HepG2 (cell line): Measurements from ENCODE around the gene HDAC3. TPM values are rescaled to one million over a fixed set of nuclear protein-coding genes. Genes with fewer than 3 reads are reported as not detected.

Source experiments
- ATAC-seq: fragments of 200-7000 bp; cut with Tn5 transposase; 3 replicates; pipeline ENCODE4 v1.9.1; 2020; ENCODE audit warnings: mild to moderate bottlenecking, moderate library complexity
- BruUV-seq: library from RNA; stranded (reverse); fragments of 400-500 nt; replicated peaks from 2 replicates; lab custom pipeline; 2021; lab: Mats Ljungman, UMichigan
- CTCF ChIA-PET: fragments of 300-600 bp; formaldehyde crosslinking; extraction: SDS; loops from one replicate; lab custom pipeline; 2021; ENCODE audit warnings: low total read pairs, inconsistent platforms, low intra/inter-chr PET ratio; lab: Yijun Ruan, JAX
- POLR2A ChIA-PET: fragments of 350-600 bp; sonication (Branson Sonifier 250); formaldehyde crosslinking; loops from one replicate; lab custom pipeline; 2020; ENCODE audit warnings: antibody characterized with exemption, inconsistent platforms; lab: Yijun Ruan, JAX
- DNase-seq: peaks from one replicate; pipeline ENCODE4 v3.0.0-alpha.2; 2015; ENCODE audit warnings: low spot score
- FAIRE-seq: peaks from 3 replicates; lab custom pipeline; 2011; peaks lifted over from hg19 to GRCh38; lab: Jason Lieb, UNC
- H2AFZ ChIP-seq: one replicate; pipeline ENCODE4 v1.6.1; 2011; ENCODE audit warnings: low read length, inconsistent platforms
- H3K27ac ChIP-seq: fragments of 300-600 bp; 3 replicates; pipeline ENCODE4 v1.8.0; 2011; ENCODE audit warnings: mixed run types, mild to moderate bottlenecking, mixed read lengths, low read length, inconsistent platforms; ENCODE audit not compliant: insufficient read depth; ENCODE audit errors: extremely low read length
- H3K27me3 ChIP-seq, 2 experiments: fragments of 200-600 bp in 1 of 2; 2 replicates in 1 of 2; 3 replicates in 1 of 2; pipeline versions ENCODE4 v1.6.0 to v1.8.0; 2011; ENCODE audit warnings: low read length in 2 of 2, mild to moderate bottlenecking in 2 of 2, moderate library complexity in 2 of 2, inconsistent platforms in 1 of 2; ENCODE audit not compliant: insufficient read depth in 2 of 2, control insufficient read depth in 1 of 2
- H3K36me3 ChIP-seq, 2 experiments: fragments of 200-600 bp in 1 of 2; replicated peaks in 1 of 2; 2 replicates in 1 of 2; 3 replicates in 1 of 2; pipeline versions ENCODE4 v1.5.1 to v1.8.0; 2011; ENCODE audit warnings: low read length in 2 of 2, inconsistent platforms in 1 of 2; ENCODE audit not compliant: insufficient read depth in 2 of 2, control insufficient read depth in 1 of 2
- H3K4me1 ChIP-seq: 2 replicates; pipeline ENCODE4 v1.5.1; 2012; ENCODE audit warnings: low read length, inconsistent platforms; ENCODE audit not compliant: insufficient read depth
- H3K4me2 ChIP-seq: 2 replicates; pipeline ENCODE4 v1.6.0; 2011; ENCODE audit warnings: low read depth, low read length, inconsistent platforms
- H3K4me3 ChIP-seq, 3 experiments: fragments of 200-600 bp in 1 of 3; sonication (generic), shearing (Covaris generic) in 1 of 3; replicated peaks in 1 of 3; 2 replicates each; pipeline ENCODE4 v1.5.1; 2011 to 2016; ENCODE audit warnings: low read length in 3 of 3, inconsistent platforms in 2 of 3, low read depth in 2 of 3, mild to moderate bottlenecking in 2 of 3, control low read depth in 1 of 3, mixed read lengths in 1 of 3; ENCODE audit not compliant: insufficient read depth in 1 of 3
- H3K79me2 ChIP-seq: one replicate; pipeline ENCODE4 v1.6.1; 2011; ENCODE audit warnings: low read length, inconsistent platforms; ENCODE audit not compliant: insufficient read depth
- H3K9ac ChIP-seq: 2 replicates; pipeline ENCODE4 v1.6.0; 2011; ENCODE audit warnings: mild to moderate bottlenecking, low read depth, low read length, inconsistent platforms; ENCODE audit not compliant: insufficient read depth
- H3K9me3 ChIP-seq: 2 replicates; pipeline ENCODE4 v1.5.1; 2012; ENCODE audit warnings: mild to moderate bottlenecking, low read length
- H4K20me1 ChIP-seq: 2 replicates; pipeline ENCODE4 v1.6.0; 2011; ENCODE audit warnings: inconsistent platforms, mild to moderate bottlenecking, low read length, moderate library complexity; ENCODE audit not compliant: insufficient read depth
- EEA1 ChIP-seq: sonication (generic); formaldehyde crosslinking; IDR thresholded peaks from 2 replicates; pipeline ENCODE4 v1.5.1; 2020; ENCODE audit warnings: mild to moderate bottlenecking, missing genetic modification reagents, borderline replicate concordance
- HNRNPH1 ChIP-seq: fragments of 200-400 bp; formaldehyde crosslinking; optimal IDR thresholded peaks from 2 replicates; pipeline ENCODE3; 2017; ENCODE audit warnings: mild to moderate bottlenecking, low read depth, low read length
- MTA3 ChIP-seq: sonication (generic); formaldehyde crosslinking; IDR thresholded peaks from 2 replicates; pipeline ENCODE4 v1.4.0; 2020; ENCODE audit warnings: missing genetic modification reagents
- RBM22 ChIP-seq: fragments of 200-400 bp; formaldehyde crosslinking; optimal IDR thresholded peaks from 2 replicates; pipeline ENCODE3; 2017; ENCODE audit warnings: mild to moderate bottlenecking, low read length, moderate library complexity
- SAP130 ChIP-seq: IDR thresholded peaks from 2 replicates; pipeline ENCODE4 v1.6.1; 2016; ENCODE audit warnings: low read depth
- TP53 ChIP-seq: sonication (generic); formaldehyde crosslinking; conservative IDR thresholded peaks from 2 replicates; pipeline ENCODE4 v1.4.0; 2020; ENCODE audit warnings: missing genetic modification reagents
- ZNF101 ChIP-seq: sonication (generic); formaldehyde crosslinking; IDR thresholded peaks from 2 replicates; pipeline ENCODE4 v1.4.0; 2020; ENCODE audit warnings: mild to moderate bottlenecking, low read depth, missing genetic modification reagents, borderline replicate concordance
- ZNF556 ChIP-seq: sonication (generic); formaldehyde crosslinking; IDR thresholded peaks from 2 replicates; pipeline ENCODE4 v1.4.0; 2020; ENCODE audit warnings: mild to moderate bottlenecking, missing genetic modification reagents, borderline replicate concordance
- ZSCAN25 ChIP-seq: sonication (generic); formaldehyde crosslinking; IDR thresholded peaks from 2 replicates; pipeline ENCODE4 v1.8.0; 2022; ENCODE audit warnings: mild to moderate bottlenecking, missing genetic modification reagents
- WGBS: methylation state at CpG from one replicate; pipeline ENCODE4 v1.1.6; 2017; ENCODE audit warnings: low lambda C conversion rate; 5-methylcytosine and 5-hydroxymethylcytosine counted together
- in situ Hi-C: cut with HindIII; loops from 2 replicates; pipeline ENCODE4 v1.10.0; 2017; ENCODE audit warnings: low pct_unique_long_range_greater_than_20kb; ENCODE audit not compliant: extremely low pct_ligation_motif_present
- intact Hi-C: fragments of 100-400 bp; cut with micrococcal nuclease; formaldehyde crosslinking; loops from one replicate; pipeline ENCODE4 v1.10.0; 2022; ENCODE audit not compliant: unreplicated experiment
- polyA plus RNA-seq, 8 experiments: library from polyadenylated mRNA; depleted of rRNA in 3 of 8; stranded (reverse) in 7 of 8; unstranded in 1 of 8; fragments of >200 nt; fragmentation: Illumina TruSeq in 4 of 8; extraction: Trizol in 4 of 8; gene quantifications; 2 replicates each; pipeline versions ENCODE4 v1.2.1 to v1.2.3, GENCODE V29; 2011 to 2016; ENCODE audit warnings: low read depth in 4 of 8, missing spikeins in 1 of 8, mixed read lengths in 1 of 8; ENCODE audit not compliant: insufficient read depth in 1 of 8
- total RNA-seq, 5 experiments: library from RNA; depleted of rRNA; stranded (reverse); fragments of >200 nt; fragmentation: Illumina TruSeq; extraction: Trizol; gene quantifications; 2 replicates each; pipeline ENCODE4 v1.2.3, GENCODE V29; 2016; ENCODE audit warnings: low read depth in 1 of 5
- TF ChIP-seq, protein P1 (sequence below): IDR thresholded peaks from 2 replicates; pipeline ENCODE4 v1.6.1; 2016; ENCODE audit warnings: control low read depth
- TF ChIP-seq, protein P2 (sequence below): sonication (generic); formaldehyde crosslinking; conservative IDR thresholded peaks from 2 replicates; pipeline ENCODE4 v1.8.0; 2022; ENCODE audit warnings: low read depth, missing genetic modification reagents
- TF ChIP-seq, protein P3 (sequence below): sonication (generic); formaldehyde crosslinking; IDR thresholded peaks from 2 replicates; pipeline ENCODE4 v1.9.0; 2022; ENCODE audit warnings: missing genetic modification reagents, mild to moderate bottlenecking, borderline replicate concordance
- TF ChIP-seq, protein P4 (sequence below): sonication (generic); formaldehyde crosslinking; IDR thresholded peaks from 2 replicates; pipeline ENCODE4 v1.4.0; 2020; ENCODE audit warnings: missing genetic modification reagents, borderline replicate concordance

Gene HDAC3
- total and polyA plus RNA-seq, 2 of the 13 experiments (the other 11 are each of a cell fraction or from before 2014, with no cell fraction given) = 84.0 to 94.1 TPM

DNA sequence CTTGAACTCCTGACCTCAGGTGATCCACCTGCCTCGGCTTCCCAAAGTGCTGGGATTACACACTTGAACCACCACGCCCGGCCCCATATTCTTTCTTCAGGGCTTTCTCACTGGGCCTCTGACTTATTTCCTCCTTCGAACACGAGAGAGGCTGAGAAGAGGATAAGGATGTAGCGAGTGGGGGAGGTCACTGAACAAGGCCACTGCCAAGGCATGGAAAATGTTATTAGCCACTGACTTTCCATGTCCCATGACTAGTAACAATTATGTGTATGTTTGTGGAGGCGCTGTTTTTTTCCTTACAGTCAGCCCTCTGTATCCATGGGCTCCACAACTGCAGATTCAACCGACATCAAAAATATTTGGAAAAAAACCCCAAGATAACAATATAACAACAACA lies 26.9 kb upstream of the HDAC3 start:
- H2AFZ ChIP-seq = no peak overlapping the region
- no peak overlapping the region for H3K9ac ChIP-seq
- peaks cover 0 to under 1% of the 10 kb centered on the region in 2 experiments; a peak in 1 of 5 replicates for H3K27me3 ChIP-seq
- H3K79me2 ChIP-seq = no peaks in the 10 kb centered on the region
- no peak overlapping the region for H3K4me3 ChIP-seq
- ChIA-PET CTCF (no interaction called here), POLR2A (no interaction called here)
- TF ChIP-seq, protein P1, sequence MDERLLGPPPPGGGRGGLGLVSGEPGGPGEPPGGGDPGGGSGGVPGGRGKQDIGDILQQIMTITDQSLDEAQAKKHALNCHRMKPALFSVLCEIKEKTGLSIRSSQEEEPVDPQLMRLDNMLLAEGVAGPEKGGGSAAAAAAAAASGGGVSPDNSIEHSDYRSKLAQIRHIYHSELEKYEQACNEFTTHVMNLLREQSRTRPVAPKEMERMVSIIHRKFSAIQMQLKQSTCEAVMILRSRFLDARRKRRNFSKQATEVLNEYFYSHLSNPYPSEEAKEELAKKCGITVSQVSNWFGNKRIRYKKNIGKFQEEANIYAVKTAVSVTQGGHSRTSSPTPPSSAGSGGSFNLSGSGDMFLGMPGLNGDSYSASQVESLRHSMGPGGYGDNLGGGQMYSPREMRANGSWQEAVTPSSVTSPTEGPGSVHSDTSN = no peak
- TF ChIP-seq, protein P2, sequence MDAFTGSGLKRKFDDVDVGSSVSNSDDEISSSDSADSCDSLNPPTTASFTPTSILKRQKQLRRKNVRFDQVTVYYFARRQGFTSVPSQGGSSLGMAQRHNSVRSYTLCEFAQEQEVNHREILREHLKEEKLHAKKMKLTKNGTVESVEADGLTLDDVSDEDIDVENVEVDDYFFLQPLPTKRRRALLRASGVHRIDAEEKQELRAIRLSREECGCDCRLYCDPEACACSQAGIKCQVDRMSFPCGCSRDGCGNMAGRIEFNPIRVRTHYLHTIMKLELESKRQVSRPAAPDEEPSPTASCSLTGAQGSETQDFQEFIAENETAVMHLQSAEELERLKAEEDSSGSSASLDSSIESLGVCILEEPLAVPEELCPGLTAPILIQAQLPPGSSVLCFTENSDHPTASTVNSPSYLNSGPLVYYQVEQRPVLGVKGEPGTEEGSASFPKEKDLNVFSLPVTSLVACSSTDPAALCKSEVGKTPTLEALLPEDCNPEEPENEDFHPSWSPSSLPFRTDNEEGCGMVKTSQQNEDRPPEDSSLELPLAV = no peak
- TF ChIP-seq, protein P3, sequence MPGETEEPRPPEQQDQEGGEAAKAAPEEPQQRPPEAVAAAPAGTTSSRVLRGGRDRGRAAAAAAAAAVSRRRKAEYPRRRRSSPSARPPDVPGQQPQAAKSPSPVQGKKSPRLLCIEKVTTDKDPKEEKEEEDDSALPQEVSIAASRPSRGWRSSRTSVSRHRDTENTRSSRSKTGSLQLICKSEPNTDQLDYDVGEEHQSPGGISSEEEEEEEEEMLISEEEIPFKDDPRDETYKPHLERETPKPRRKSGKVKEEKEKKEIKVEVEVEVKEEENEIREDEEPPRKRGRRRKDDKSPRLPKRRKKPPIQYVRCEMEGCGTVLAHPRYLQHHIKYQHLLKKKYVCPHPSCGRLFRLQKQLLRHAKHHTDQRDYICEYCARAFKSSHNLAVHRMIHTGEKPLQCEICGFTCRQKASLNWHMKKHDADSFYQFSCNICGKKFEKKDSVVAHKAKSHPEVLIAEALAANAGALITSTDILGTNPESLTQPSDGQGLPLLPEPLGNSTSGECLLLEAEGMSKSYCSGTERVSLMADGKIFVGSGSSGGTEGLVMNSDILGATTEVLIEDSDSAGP (CRISPR knock-in tag) = no peak
- TF ChIP-seq ZNF556 (no peak), HNRNPH1 (no peak), SAP130 (CRISPR knock-in tag) (no peak), EEA1 (CRISPR knock-in tag) (no peak), TP53 (CRISPR knock-in tag) (no peak), MTA3 (CRISPR knock-in tag) (no peak), RBM22 (no peak), ZSCAN25 (no peak), ZNF101 (CRISPR knock-in tag) (no peak)
- TF ChIP-seq, protein P4, sequence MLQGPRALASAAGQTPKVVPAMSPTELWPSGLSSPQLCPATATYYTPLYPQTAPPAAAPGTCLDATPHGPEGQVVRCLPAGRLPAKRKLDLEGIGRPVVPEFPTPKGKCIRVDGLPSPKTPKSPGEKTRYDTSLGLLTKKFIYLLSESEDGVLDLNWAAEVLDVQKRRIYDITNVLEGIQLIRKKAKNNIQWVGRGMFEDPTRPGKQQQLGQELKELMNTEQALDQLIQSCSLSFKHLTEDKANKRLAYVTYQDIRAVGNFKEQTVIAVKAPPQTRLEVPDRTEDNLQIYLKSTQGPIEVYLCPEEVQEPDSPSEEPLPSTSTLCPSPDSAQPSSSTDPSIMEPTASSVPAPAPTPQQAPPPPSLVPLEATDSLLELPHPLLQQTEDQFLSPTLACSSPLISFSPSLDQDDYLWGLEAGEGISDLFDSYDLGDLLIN (CRISPR knock-in tag) = no peak
- no peaks in the 10 kb centered on the region for H4K20me1 ChIP-seq
- H3K4me2 ChIP-seq = no peak overlapping the region
- no peak for FAIRE-seq
- DNase-seq = no peak
- H3K27ac ChIP-seq = no peak overlapping the region
- intact Hi-C loops = loop anchor here (10.0 kb wide), 1 partner anchor 481 kb away; no protein-coding TSS in a partner anchor
- WGBS = 70% methylated on average over 8 of the region's 8 CpGs
- in situ Hi-C loops = no loop called here
- BruUV-seq = no TSS peak
- H3K36me3 ChIP-seq = no peaks in the 10 kb centered on the region
- 0 out of 2 replicates have a peak, but pooled peaks cover 4% of the 10 kb centered on the region for H3K4me1 ChIP-seq
- no peaks in the 10 kb centered on the region for H3K9me3 ChIP-seq
- no peak for ATAC-seq
